ENCODE results near the gene GASK1A. TPM values are rescaled to one million over a fixed set of nuclear protein-coding genes. Genes with fewer than 3 reads are reported as not detected.

GASK1A gene
- total and polyA plus RNA-seq, 2 experiments from 2014 or later = 2.6 to 11.1 TPM

DNA sequence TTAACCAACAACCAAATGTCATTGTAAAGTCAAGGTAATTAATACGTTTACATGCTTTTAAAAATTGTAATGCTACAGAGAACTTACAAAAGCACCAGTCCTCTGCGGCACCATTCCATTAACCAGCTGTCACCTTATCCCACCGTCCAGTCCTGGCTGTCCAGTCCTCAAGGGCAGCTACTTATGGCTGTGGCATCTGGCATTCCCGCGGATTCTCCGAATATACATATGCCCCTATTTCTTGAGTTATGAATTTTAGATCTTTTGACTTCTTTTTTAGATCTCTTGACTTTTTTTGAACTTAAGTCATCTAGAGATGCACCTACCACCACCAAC is 127.2 kb downstream of the GASK1A start:
- Histone ChIP-seq H3K4me1 (ENCODE audit: insufficient read depth) (peaks cover 4% of the 10 kb centered on the region; the same call in 1 of the 2 replicates), H3K9me2 (ENCODE audit: insufficient read depth) (peaks cover 7% of the 10 kb centered on the region; the same call in 1 of the 2 replicates), H3K4me2 (peak overlapping the region; percentile 71), H3K4me3 (peak overlapping the region; percentile 82), H3K79me2 (replicated peaks; ENCODE audit: insufficient read depth) (0 out of 2 replicates have a peak, but pooled peaks cover 9% of the 10 kb centered on the region), H3K27me3 (ENCODE audit: insufficient read depth) (peaks cover 16% of the 10 kb centered on the region; the same call in 1 of the 2 replicates), H3K36me3 (ENCODE audit: insufficient read depth) (no peaks in the 10 kb centered on the region), H4K20me1 (replicated peaks; ENCODE audit: insufficient read depth) (peaks cover 3% of the 10 kb centered on the region), H2AFZ (peak overlapping the region; percentile 45; the same call in 1 of the 2 replicates), H3F3A (replicated peaks; ENCODE audit: low read depth) (no peaks in the 10 kb centered on the region), H3K27ac (ENCODE audit: low read depth) (no peak overlapping the region)
- H3K9me3 Mint-ChIP-seq = no peaks in the 10 kb centered on the region
- ATAC-seq (peak; percentile 16), DNase-seq (ENCODE audit: low spot score) (no peak)
- peaks cover 15% of the 10 kb centered on the region for H3K4me1 Mint-ChIP-seq
- TF ChIP-seq STAT1 (IDR thresholded peaks at IDR 0.05; ENCODE audit: unreplicated experiment) = no peak
- no peak for TF ChIP-seq CREB1 (CRISPR knock-in tag; IDR thresholded peaks at IDR 0.05; ENCODE audit: low read depth)
- TF ChIP-seq POLR2AphosphoS5 (IDR thresholded peaks at IDR 0.05; ENCODE audit: low read depth) = no peak
- no peak for TF ChIP-seq JUNB (IDR thresholded peaks at IDR 0.05; ENCODE audit: unreplicated experiment)
- TF ChIP-seq, protein P1, sequence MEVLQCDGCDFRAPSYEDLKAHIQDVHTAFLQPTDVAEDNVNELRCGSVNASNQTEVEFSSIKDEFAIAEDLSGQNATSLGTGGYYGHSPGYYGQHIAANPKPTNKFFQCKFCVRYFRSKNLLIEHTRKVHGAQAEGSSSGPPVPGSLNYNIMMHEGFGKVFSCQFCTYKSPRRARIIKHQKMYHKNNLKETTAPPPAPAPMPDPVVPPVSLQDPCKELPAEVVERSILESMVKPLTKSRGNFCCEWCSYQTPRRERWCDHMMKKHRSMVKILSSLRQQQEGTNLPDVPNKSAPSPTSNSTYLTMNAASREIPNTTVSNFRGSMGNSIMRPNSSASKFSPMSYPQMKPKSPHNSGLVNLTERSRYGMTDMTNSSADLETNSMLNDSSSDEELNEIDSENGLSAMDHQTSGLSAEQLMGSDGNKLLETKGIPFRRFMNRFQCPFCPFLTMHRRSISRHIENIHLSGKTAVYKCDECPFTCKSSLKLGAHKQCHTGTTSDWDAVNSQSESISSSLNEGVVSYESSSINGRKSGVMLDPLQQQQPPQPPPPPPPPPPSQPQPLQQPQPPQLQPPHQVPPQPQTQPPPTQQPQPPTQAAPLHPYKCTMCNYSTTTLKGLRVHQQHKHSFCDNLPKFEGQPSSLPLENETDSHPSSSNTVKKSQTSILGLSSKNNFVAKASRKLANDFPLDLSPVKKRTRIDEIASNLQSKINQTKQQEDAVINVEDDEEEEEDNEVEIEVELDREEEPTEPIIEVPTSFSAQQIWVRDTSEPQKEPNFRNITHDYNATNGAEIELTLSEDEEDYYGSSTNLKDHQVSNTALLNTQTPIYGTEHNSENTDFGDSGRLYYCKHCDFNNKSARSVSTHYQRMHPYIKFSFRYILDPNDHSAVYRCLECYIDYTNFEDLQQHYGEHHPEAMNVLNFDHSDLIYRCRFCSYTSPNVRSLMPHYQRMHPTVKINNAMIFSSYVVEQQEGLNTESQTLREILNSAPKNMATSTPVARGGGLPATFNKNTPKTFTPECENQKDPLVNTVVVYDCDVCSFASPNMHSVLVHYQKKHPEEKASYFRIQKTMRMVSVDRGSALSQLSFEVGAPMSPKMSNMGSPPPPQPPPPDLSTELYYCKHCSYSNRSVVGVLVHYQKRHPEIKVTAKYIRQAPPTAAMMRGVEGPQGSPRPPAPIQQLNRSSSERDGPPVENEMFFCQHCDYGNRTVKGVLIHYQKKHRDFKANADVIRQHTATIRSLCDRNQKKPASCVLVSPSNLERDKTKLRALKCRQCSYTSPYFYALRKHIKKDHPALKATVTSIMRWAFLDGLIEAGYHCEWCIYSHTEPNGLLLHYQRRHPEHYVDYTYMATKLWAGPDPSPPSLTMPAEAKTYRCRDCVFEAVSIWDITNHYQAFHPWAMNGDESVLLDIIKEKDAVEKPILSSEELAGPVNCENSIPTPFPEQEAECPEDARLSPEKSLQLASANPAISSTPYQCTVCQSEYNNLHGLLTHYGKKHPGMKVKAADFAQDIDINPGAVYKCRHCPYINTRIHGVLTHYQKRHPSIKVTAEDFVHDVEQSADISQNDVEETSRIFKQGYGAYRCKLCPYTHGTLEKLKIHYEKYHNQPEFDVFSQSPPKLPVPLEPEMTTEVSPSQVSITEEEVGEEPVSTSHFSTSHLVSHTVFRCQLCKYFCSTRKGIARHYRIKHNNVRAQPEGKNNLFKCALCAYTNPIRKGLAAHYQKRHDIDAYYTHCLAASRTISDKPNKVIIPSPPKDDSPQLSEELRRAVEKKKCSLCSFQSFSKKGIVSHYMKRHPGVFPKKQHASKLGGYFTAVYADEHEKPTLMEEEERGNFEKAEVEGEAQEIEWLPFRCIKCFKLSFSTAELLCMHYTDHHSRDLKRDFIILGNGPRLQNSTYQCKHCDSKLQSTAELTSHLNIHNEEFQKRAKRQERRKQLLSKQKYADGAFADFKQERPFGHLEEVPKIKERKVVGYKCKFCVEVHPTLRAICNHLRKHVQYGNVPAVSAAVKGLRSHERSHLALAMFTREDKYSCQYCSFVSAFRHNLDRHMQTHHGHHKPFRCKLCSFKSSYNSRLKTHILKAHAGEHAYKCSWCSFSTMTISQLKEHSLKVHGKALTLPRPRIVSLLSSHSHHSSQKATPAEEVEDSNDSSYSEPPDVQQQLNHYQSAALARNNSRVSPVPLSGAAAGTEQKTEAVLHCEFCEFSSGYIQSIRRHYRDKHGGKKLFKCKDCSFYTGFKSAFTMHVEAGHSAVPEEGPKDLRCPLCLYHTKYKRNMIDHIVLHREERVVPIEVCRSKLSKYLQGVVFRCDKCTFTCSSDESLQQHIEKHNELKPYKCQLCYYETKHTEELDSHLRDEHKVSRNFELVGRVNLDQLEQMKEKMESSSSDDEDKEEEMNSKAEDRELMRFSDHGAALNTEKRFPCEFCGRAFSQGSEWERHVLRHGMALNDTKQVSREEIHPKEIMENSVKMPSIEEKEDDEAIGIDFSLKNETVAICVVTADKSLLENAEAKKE (CRISPR knock-in tag; IDR thresholded peaks at IDR 0.05) = no peak
- TF ChIP-seq, protein P2, sequence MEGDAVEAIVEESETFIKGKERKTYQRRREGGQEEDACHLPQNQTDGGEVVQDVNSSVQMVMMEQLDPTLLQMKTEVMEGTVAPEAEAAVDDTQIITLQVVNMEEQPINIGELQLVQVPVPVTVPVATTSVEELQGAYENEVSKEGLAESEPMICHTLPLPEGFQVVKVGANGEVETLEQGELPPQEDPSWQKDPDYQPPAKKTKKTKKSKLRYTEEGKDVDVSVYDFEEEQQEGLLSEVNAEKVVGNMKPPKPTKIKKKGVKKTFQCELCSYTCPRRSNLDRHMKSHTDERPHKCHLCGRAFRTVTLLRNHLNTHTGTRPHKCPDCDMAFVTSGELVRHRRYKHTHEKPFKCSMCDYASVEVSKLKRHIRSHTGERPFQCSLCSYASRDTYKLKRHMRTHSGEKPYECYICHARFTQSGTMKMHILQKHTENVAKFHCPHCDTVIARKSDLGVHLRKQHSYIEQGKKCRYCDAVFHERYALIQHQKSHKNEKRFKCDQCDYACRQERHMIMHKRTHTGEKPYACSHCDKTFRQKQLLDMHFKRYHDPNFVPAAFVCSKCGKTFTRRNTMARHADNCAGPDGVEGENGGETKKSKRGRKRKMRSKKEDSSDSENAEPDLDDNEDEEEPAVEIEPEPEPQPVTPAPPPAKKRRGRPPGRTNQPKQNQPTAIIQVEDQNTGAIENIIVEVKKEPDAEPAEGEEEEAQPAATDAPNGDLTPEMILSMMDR (conservative IDR thresholded peaks at IDR 0.05; ENCODE audit: low read depth in 2 of 2) = no peak
- TF ChIP-seq, protein P3, sequence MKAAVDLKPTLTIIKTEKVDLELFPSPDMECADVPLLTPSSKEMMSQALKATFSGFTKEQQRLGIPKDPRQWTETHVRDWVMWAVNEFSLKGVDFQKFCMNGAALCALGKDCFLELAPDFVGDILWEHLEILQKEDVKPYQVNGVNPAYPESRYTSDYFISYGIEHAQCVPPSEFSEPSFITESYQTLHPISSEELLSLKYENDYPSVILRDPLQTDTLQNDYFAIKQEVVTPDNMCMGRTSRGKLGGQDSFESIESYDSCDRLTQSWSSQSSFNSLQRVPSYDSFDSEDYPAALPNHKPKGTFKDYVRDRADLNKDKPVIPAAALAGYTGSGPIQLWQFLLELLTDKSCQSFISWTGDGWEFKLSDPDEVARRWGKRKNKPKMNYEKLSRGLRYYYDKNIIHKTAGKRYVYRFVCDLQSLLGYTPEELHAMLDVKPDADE (IDR thresholded peaks at IDR 0.05) = no peak
- H3K27me3 Mint-ChIP-seq (ENCODE audit: insufficient read depth, low read depth, poor library complexity) = peaks cover 3% of the 10 kb centered on the region
- H3K36me3 Mint-ChIP-seq (ENCODE audit: low read depth) = no peaks in the 10 kb centered on the region
- no peak overlapping the region for H3K27ac Mint-ChIP-seq
- H3K4me3 Mint-ChIP-seq = peak overlapping the region; percentile 72

Other genes with a start within 250 kb of the GASK1A start
- 0.45 TPM in 1 of 2 replicates, not detected in the other for gene CCDC13, start 206.1 kb upstream of the GASK1A start, total RNA-seq (2014; rRNA removed; shearing (Covaris generic))
- gene CCDC13, start 206.1 kb upstream of the GASK1A start, polyA plus RNA-seq (2016; fragmentation: Nextera tagmentation; extraction: Ambion mirVana) = 0.27 and 0.42 TPM in 2 replicates
- 102 and 118 TPM in 2 replicates for gene HIGD1A, start 174.8 kb upstream of the GASK1A start, total RNA-seq (2014; rRNA removed; shearing (Covaris generic))
- 127 and 144 TPM in 2 replicates for gene HIGD1A, start 174.8 kb upstream of the GASK1A start, polyA plus RNA-seq (2016; fragmentation: Nextera tagmentation; extraction: Ambion mirVana)
- 0.35 and 0.58 TPM in 2 replicates for gene ACKR2, start 169.9 kb upstream of the GASK1A start, total RNA-seq (2014; rRNA removed; shearing (Covaris generic))
- not detected in 2 replicates for gene ACKR2, start 169.9 kb upstream of the GASK1A start, polyA plus RNA-seq (2016; fragmentation: Nextera tagmentation; extraction: Ambion mirVana)
- gene CYP8B1, start 103.4 kb upstream of the GASK1A start, total RNA-seq (2014; rRNA removed; shearing (Covaris generic)) = not detected in 2 replicates
- gene CYP8B1, start 103.4 kb upstream of the GASK1A start, polyA plus RNA-seq (2016; fragmentation: Nextera tagmentation; extraction: Ambion mirVana) = not detected in 2 replicates
- 0.50 and 1.5 TPM in 2 replicates for gene ZNF662, start 73.2 kb upstream of the GASK1A start, total RNA-seq (2014; rRNA removed; shearing (Covaris generic))
- 0.84 and 1.4 TPM in 2 replicates for gene ZNF662, start 73.2 kb upstream of the GASK1A start, polyA plus RNA-seq (2016; fragmentation: Nextera tagmentation; extraction: Ambion mirVana)
- gene POMGNT2, start 126.8 kb downstream of the GASK1A start, total RNA-seq (2014; rRNA removed; shearing (Covaris generic)) = 22.6 and 26.1 TPM in 2 replicates
- 10.2 and 10.7 TPM in 2 replicates for gene POMGNT2, start 126.8 kb downstream of the GASK1A start, polyA plus RNA-seq (2016; fragmentation: Nextera tagmentation; extraction: Ambion mirVana)

All from GM23338 (cell line).